ENCODE results near the gene TANGO2. TPM values are rescaled to one million over a fixed set of nuclear protein-coding genes. Genes with fewer than 3 reads are reported as not detected.

TANGO2 gene
- total and polyA plus RNA-seq, 9 of the 15 experiments (the other 6 are each of a cell fraction or from before 2014, with no cell fraction given): 15.5 to 94.9 (median 70.1) TPM

DNA sequence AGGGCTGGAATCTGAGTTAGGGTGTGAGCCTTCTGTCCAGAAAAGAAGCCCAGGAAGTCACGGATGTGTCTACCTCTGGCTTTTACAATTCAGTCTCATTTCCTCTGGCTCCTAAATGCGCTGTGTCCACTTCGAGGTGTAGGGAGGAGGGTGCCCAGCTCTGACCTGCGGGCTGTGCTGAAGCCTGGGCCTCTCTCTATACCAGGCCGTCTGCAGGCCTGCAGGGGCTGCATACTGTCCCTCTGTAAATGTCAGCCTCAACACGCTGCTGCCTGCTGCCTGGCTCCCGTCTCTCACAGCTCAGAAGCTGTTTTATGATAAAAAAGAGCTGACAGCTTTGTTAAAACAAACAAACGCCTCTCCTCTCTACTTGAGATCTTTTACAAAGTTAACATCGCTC is 18.8 kb upstream of the TANGO2 start:
- ATAC-seq (peak; percentile 38), DNase-seq (ENCODE audit: extremely low read depth in 1 of 4, low spot score in 3 of 4) (no peak), FAIRE-seq (no peak)
- Histone ChIP-seq H4K20me1 (replicated peaks; ENCODE audit: control insufficient read depth, insufficient read depth, low read length) (peaks cover 12% of the 10 kb centered on the region; the same call in 1 of the 2 replicates), H3K4me1 (replicated peaks in 1 of 2; ENCODE audit: control insufficient read depth in 2 of 2, insufficient read depth in 2 of 2, low read length in 2 of 2) (peaks cover 13 to 42% of the 10 kb centered on the region in 2 experiments; a peak in 4 of 5 replicates), H3K36me3 (ENCODE audit: control insufficient read depth, insufficient read depth, low read length) (peaks cover 8% of the 10 kb centered on the region; the same call in 1 of the 3 replicates), H3K9ac (ENCODE audit: insufficient read depth in 1 of 2, low read depth in 2 of 2, low read length in 2 of 2) (peak overlapping the region in 1 of 2 experiments; percentile 33; a peak in 2 of 4 replicates), H3K4me3 (no peak overlapping the region), H3K27ac (ENCODE audit: extremely low read depth, low read depth, low read length) (peak overlapping the region; percentile 1; the same call in 1 of the 3 replicates), H3K9me3 (replicated peaks; ENCODE audit: control insufficient read depth, insufficient read depth, low read depth, low read length) (peaks cover 19% of the 10 kb centered on the region), H3K9me1 (ENCODE audit: control insufficient read depth, insufficient read depth, low read length) (no peaks in the 10 kb centered on the region), H3K4me2 (ENCODE audit: insufficient read depth, low read length) (no peak overlapping the region), H3K79me2 (ENCODE audit: control insufficient read depth, insufficient read depth, low read length) (0 out of 3 replicates have a peak, but pooled peaks cover 2% of the 10 kb centered on the region), H2AFZ (ENCODE audit: low read depth, low read length) (no peak overlapping the region), H3K27me3 (ENCODE audit: control insufficient read depth in 2 of 2, insufficient read depth in 2 of 2, low read length in 2 of 2) (no peaks in the 10 kb centered on the region)
- in situ Hi-C loops (cut with MboI): no loop called here
- CTCF ChIA-PET (ENCODE audit: low intra/inter-chr PET ratio): no interaction called here
- intact Hi-C loops (cut with micrococcal nuclease): loop anchor here (2.0 kb wide), 2 partner anchors 21 to 27 kb away; no protein-coding TSS in a partner anchor
- POLR2A ChIA-PET: interaction anchor here (0.6 to 3.0 kb wide), 8 partner anchors 9 to 1910 kb away, joined by 3 to 15 read pairs (median 6); partner anchors contain the start of gene TANGO2
- WGBS (ENCODE audit: insufficient coverage, low coverage, missing lambda C conversion rate): 64% methylated on average over 9 of the region's 9 CpGs
- BruUV-seq (replicated peaks): no TSS peak
- TF ChIP-seq, protein P1, sequence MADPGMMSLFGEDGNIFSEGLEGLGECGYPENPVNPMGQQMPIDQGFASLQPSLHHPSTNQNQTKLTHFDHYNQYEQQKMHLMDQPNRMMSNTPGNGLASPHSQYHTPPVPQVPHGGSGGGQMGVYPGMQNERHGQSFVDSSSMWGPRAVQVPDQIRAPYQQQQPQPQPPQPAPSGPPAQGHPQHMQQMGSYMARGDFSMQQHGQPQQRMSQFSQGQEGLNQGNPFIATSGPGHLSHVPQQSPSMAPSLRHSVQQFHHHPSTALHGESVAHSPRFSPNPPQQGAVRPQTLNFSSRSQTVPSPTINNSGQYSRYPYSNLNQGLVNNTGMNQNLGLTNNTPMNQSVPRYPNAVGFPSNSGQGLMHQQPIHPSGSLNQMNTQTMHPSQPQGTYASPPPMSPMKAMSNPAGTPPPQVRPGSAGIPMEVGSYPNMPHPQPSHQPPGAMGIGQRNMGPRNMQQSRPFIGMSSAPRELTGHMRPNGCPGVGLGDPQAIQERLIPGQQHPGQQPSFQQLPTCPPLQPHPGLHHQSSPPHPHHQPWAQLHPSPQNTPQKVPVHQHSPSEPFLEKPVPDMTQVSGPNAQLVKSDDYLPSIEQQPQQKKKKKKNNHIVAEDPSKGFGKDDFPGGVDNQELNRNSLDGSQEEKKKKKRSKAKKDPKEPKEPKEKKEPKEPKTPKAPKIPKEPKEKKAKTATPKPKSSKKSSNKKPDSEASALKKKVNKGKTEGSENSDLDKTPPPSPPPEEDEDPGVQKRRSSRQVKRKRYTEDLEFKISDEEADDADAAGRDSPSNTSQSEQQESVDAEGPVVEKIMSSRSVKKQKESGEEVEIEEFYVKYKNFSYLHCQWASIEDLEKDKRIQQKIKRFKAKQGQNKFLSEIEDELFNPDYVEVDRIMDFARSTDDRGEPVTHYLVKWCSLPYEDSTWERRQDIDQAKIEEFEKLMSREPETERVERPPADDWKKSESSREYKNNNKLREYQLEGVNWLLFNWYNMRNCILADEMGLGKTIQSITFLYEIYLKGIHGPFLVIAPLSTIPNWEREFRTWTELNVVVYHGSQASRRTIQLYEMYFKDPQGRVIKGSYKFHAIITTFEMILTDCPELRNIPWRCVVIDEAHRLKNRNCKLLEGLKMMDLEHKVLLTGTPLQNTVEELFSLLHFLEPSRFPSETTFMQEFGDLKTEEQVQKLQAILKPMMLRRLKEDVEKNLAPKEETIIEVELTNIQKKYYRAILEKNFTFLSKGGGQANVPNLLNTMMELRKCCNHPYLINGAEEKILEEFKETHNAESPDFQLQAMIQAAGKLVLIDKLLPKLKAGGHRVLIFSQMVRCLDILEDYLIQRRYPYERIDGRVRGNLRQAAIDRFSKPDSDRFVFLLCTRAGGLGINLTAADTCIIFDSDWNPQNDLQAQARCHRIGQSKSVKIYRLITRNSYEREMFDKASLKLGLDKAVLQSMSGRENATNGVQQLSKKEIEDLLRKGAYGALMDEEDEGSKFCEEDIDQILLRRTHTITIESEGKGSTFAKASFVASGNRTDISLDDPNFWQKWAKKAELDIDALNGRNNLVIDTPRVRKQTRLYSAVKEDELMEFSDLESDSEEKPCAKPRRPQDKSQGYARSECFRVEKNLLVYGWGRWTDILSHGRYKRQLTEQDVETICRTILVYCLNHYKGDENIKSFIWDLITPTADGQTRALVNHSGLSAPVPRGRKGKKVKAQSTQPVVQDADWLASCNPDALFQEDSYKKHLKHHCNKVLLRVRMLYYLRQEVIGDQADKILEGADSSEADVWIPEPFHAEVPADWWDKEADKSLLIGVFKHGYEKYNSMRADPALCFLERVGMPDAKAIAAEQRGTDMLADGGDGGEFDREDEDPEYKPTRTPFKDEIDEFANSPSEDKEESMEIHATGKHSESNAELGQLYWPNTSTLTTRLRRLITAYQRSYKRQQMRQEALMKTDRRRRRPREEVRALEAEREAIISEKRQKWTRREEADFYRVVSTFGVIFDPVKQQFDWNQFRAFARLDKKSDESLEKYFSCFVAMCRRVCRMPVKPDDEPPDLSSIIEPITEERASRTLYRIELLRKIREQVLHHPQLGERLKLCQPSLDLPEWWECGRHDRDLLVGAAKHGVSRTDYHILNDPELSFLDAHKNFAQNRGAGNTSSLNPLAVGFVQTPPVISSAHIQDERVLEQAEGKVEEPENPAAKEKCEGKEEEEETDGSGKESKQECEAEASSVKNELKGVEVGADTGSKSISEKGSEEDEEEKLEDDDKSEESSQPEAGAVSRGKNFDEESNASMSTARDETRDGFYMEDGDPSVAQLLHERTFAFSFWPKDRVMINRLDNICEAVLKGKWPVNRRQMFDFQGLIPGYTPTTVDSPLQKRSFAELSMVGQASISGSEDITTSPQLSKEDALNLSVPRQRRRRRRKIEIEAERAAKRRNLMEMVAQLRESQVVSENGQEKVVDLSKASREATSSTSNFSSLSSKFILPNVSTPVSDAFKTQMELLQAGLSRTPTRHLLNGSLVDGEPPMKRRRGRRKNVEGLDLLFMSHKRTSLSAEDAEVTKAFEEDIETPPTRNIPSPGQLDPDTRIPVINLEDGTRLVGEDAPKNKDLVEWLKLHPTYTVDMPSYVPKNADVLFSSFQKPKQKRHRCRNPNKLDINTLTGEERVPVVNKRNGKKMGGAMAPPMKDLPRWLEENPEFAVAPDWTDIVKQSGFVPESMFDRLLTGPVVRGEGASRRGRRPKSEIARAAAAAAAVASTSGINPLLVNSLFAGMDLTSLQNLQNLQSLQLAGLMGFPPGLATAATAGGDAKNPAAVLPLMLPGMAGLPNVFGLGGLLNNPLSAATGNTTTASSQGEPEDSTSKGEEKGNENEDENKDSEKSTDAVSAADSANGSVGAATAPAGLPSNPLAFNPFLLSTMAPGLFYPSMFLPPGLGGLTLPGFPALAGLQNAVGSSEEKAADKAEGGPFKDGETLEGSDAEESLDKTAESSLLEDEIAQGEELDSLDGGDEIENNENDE (IDR thresholded peaks at IDR 0.05; ENCODE audit: low read depth, low read length): peak; percentile 42
- peak in 1 of 2 experiments; percentile 61; a peak in 1 of 3 replicates for TF ChIP-seq CBX3 (IDR thresholded peaks at IDR 0.05; ENCODE audit: borderline replicate concordance in 1 of 2, low read length in 2 of 2)
- no peak for TF ChIP-seq PHB2 (IDR thresholded peaks at IDR 0.05; ENCODE audit: low read depth)
- TF ChIP-seq THAP12 (CRISPR knock-in tag; IDR thresholded peaks at IDR 0.05): no peak

Data from K562 (cell line).